NCI-H2196 (cell line): ENCODE measurements around the gene RHBDL3.
"Not testable (repeated sequence)": the region's sequence is repeated elsewhere in the genome, so short reads cannot be mapped to it uniquely, and the experiment has no call there.

ENCODE experiments used
- DNase-seq: peaks from one replicate; lab custom pipeline; 2025; ENCODE audit not compliant: unreplicated experiment; lab: John Stamatoyannopoulos, UW

The RHBDL3 gene

GRCh38 chr17:32265192-32265923 is at the start of gene RHBDL3:
Gene RHBDL3 (plus strand): TSS chr17:32265832. CDS start chr17:32266190, 358 bp downstream.
- DNase-seq = no peak

- no peak for DNase-seq
Measured at GRCh38 chr17:32222621-32223020, 43.0 kb upstream of the RHBDL3 start.

GRCh38 chr17:32223703-32224102 is 41.9 kb upstream of the RHBDL3 start:
- no peak for DNase-seq

- DNase-seq = no peak
Measured at GRCh38 chr17:32226886-32227285, 38.7 kb upstream of the RHBDL3 start.

- no peak for DNase-seq
Measured at GRCh38 chr17:32227910-32228309, 37.7 kb upstream of the RHBDL3 start.

GRCh38 chr17:32235588-32235987 is 30.0 kb upstream of the RHBDL3 start:
- DNase-seq = no peak

- no peak for DNase-seq
Measured at GRCh38 chr17:32239456-32239855, 26.2 kb upstream of the RHBDL3 start.

- DNase-seq = peak; percentile 5
Measured at GRCh38 chr17:32240750-32241149, 24.9 kb upstream of the RHBDL3 start.

GRCh38 chr17:32241640-32242039 is 24.0 kb upstream of the RHBDL3 start:
- DNase-seq = no peak

- DNase-seq = no peak
Measured at GRCh38 chr17:32249475-32249874, 16.2 kb upstream of the RHBDL3 start.

GRCh38 chr17:32253117-32253611 is 12.5 kb upstream of the RHBDL3 start:
- peak; percentile 47 for DNase-seq

GRCh38 chr17:32256012-32256700 is 9.5 kb upstream of the RHBDL3 start:
- no peak for DNase-seq

GRCh38 chr17:32256701-32257019 is 9.0 kb upstream of the RHBDL3 start:
- DNase-seq = no peak

GRCh38 chr17:32258383-32259140 is 7.1 kb upstream of the RHBDL3 start:
- DNase-seq = no peak

- no peak for DNase-seq
Measured at GRCh38 chr17:32259586-32259985, 6.0 kb upstream of the RHBDL3 start.

- no peak for DNase-seq
Measured at GRCh38 chr17:32261417-32261736, 4.3 kb upstream of the RHBDL3 start.

GRCh38 chr17:32261936-32262510 is 3.6 kb upstream of the RHBDL3 start:
- DNase-seq = no peak

- DNase-seq = not testable (repeated sequence)
Measured at GRCh38 chr17:32263515-32263914, 2.1 kb upstream of the RHBDL3 start.

GRCh38 chr17:32264140-32264799 is 1.4 kb upstream of the RHBDL3 start:
- DNase-seq = no peak

- DNase-seq = no peak
Measured at GRCh38 chr17:32264823-32265191, 825 bp upstream of the RHBDL3 start.

GRCh38 chr17:32266051-32266388 is 388 bp downstream of the RHBDL3 start:
- DNase-seq = no peak
